ENCODE data around the gene SRSF3.
"Not testable (repeated sequence)": the region's sequence is repeated elsewhere in the genome, so short reads cannot be mapped to it uniquely, and the experiment has no call there.

The SRSF3 gene

GRCh38 chr6:36643977-36644376 lies 49.8 kb downstream of the SRSF3 start:
- DNase-seq (ENCODE audit: low read depth in 2 of 2): no peak

GRCh38 chr6:36649086-36649485 lies 54.9 kb downstream of the SRSF3 start:
- no peak for DNase-seq (ENCODE audit: low read depth in 2 of 2)

- DNase-seq (ENCODE audit: low read depth in 2 of 2): no peak
Observed at GRCh38 chr6:36649701-36650484, 55.7 kb downstream of the SRSF3 start.

GRCh38 chr6:36650848-36651478 lies 56.8 kb downstream of the SRSF3 start:
- no peak for DNase-seq (ENCODE audit: low read depth in 2 of 2)

GRCh38 chr6:36651659-36652379 lies 57.7 kb downstream of the SRSF3 start:
- no peak for DNase-seq (ENCODE audit: low read depth in 2 of 2)

DNA sequence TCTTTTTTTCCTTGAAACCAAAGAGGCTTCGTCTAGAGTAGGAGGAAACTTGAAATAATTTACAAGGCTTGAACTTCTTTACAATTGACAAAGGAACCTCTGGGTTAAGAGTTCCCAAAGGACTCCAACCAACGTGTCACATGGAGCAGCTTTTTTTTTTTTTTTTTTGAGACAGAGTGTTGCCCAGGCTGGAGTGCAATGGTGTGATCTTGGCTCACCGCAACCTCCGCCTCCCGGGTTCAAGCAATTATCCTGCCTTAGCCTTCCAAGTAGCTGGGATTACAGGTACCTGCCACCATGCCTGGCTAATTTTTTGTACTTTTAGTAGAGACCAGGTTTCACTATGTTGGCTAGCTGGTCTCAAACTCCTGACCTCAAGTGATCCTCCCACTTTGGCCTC lies 60.3 kb downstream of the SRSF3 start:
- DNase-seq (ENCODE audit: low read depth in 2 of 2): not testable (repeated sequence)

Data from stimulated activated CD8-positive, alpha-beta memory T cell treated with anti-CD3 and anti-CD28 coated beads, Interleukin-15, amount 100 ng/mL, for 48 hours (primary cell).